Measurements from ENCODE around the gene UNC45A. TPM values are rescaled to one million over a fixed set of nuclear protein-coding genes. Genes with fewer than 3 reads are reported as not detected.
A peak's percentile ranks its signal among the peaks of the same experiment; 100 is the strongest.
"Not testable (repeated sequence)": the region's sequence is repeated elsewhere in the genome, so short reads cannot be mapped to it uniquely, and the experiment has no call there.

The UNC45A gene
- total RNA-seq, 1 donor: 69.1 TPM

- no peak for TF ChIP-seq CTCF (IDR thresholded peaks at IDR 0.05; ENCODE audit: insufficient read depth, low read depth, low read length)
- no peak for DNase-seq (ENCODE audit: low read depth)
- no peak overlapping the region for H3K4me3 ChIP-seq (ENCODE audit: low read depth, low read length)
These were observed 13.2 kb upstream of the UNC45A start for GRCh38 chr15:90921887-90922286.

- not testable (repeated sequence) for H3K4me3 ChIP-seq (ENCODE audit: low read depth, low read length); DNase-seq (ENCODE audit: low read depth)
These were observed 12.3 kb upstream of the UNC45A start for GRCh38 chr15:90922712-90923322.

- no peak for DNase-seq (ENCODE audit: low read depth)
- TF ChIP-seq CTCF (IDR thresholded peaks at IDR 0.05; ENCODE audit: insufficient read depth, low read depth, low read length): no peak
- H3K4me3 ChIP-seq (ENCODE audit: low read depth, low read length): no peak overlapping the region
These were observed 10.7 kb upstream of the UNC45A start for GRCh38 chr15:90924375-90924774.

GRCh38 chr15:90926766-90927165 lies 8.3 kb upstream of the UNC45A start:
- H3K4me3 ChIP-seq (ENCODE audit: low read depth, low read length); DNase-seq (ENCODE audit: low read depth): not testable (repeated sequence)

- not testable (repeated sequence) for H3K4me3 ChIP-seq (ENCODE audit: low read depth, low read length); DNase-seq (ENCODE audit: low read depth)
These were observed 7.0 kb upstream of the UNC45A start for GRCh38 chr15:90928106-90928505.

- no peak for DNase-seq (ENCODE audit: low read depth)
- no peak for TF ChIP-seq CTCF (IDR thresholded peaks at IDR 0.05; ENCODE audit: insufficient read depth, low read depth, low read length)
These were observed 5.7 kb upstream of the UNC45A start for GRCh38 chr15:90929246-90930019.

GRCh38 chr15:90930861-90931574 lies 4.1 kb upstream of the UNC45A start:
- peak overlapping the region; percentile 71 for H3K4me3 ChIP-seq (ENCODE audit: low read depth, low read length)
- no peak for DNase-seq (ENCODE audit: low read depth)
- TF ChIP-seq CTCF (IDR thresholded peaks at IDR 0.05; ENCODE audit: insufficient read depth, low read depth, low read length): no peak

More at GRCh38 chr15:90929246-90930019, 5.7 kb upstream of the UNC45A start:
- H3K4me3 ChIP-seq (ENCODE audit: low read depth, low read length): peak overlapping the region; percentile 71

- peak overlapping the region; percentile 85 for H3K4me3 ChIP-seq (ENCODE audit: low read depth, low read length)
- no peak for TF ChIP-seq CTCF (IDR thresholded peaks at IDR 0.05; ENCODE audit: insufficient read depth, low read depth, low read length)
- no peak for DNase-seq (ENCODE audit: low read depth)
These were observed 3.6 kb upstream of the UNC45A start for GRCh38 chr15:90931575-90931827.
